Loucy (cell line): ENCODE data around the gene PSMD1.

ENCODE experiments used
- H2AFZ ChIP-seq: fragments of 200-600 bp; sonication (generic); 2 replicates; pipeline ENCODE4 v1.6.0; 2016; ENCODE audit warnings: antibody characterized with exemption, mild to moderate bottlenecking, low read length, moderate library complexity
- H3F3A ChIP-seq: fragments of 200-600 bp; 2 replicates; pipeline ENCODE4 v1.6.0; 2016; ENCODE audit warnings: antibody characterized with exemption, low read depth, mild to moderate bottlenecking
- H3K27me3 ChIP-seq: fragments of 200-600 bp; sonication (generic); 2 replicates; pipeline ENCODE4 v1.6.1; 2014; ENCODE audit warnings: low read length, mild to moderate bottlenecking; ENCODE audit not compliant: insufficient read depth, poor library complexity, severe bottlenecking
- H3K36me3 ChIP-seq: fragments of 200-600 bp; sonication (generic); 2 replicates; pipeline ENCODE4 v1.6.1; 2016; ENCODE audit warnings: low read length; ENCODE audit not compliant: insufficient read depth
- H3K4me1 ChIP-seq: fragments of 200-600 bp; sonication (generic); 2 replicates; pipeline ENCODE4 v1.5.1; 2014; ENCODE audit warnings: low read length, mild to moderate bottlenecking; ENCODE audit not compliant: insufficient read depth, poor library complexity, severe bottlenecking
- H3K4me2 ChIP-seq: fragments of 200-600 bp; sonication (generic); 2 replicates; pipeline ENCODE4 v1.6.0; 2014; ENCODE audit warnings: antibody characterized with exemption, low read length, low read depth, mild to moderate bottlenecking; ENCODE audit not compliant: poor library complexity, severe bottlenecking
- H3K4me3 ChIP-seq: fragments of 200-600 bp; sonication (generic); 2 replicates; pipeline ENCODE4 v1.5.1; 2014; ENCODE audit warnings: low read length, mild to moderate bottlenecking, mixed read lengths; ENCODE audit not compliant: poor library complexity, severe bottlenecking
- H3K79me2 ChIP-seq: fragments of 200-600 bp; sonication (generic); 2 replicates; pipeline ENCODE4 v1.6.1; 2014; ENCODE audit warnings: low read length; ENCODE audit not compliant: insufficient read depth
- H3K9ac ChIP-seq: fragments of 200-600 bp; sonication (generic); 2 replicates; pipeline ENCODE4 v1.6.0; 2014; ENCODE audit warnings: mild to moderate bottlenecking, low read depth, low read length, moderate library complexity; ENCODE audit not compliant: poor library complexity, severe bottlenecking
- H3K9me2 ChIP-seq: fragments of 200-600 bp; sonication (generic); replicated peaks from 2 replicates; pipeline ENCODE4 v1.6.1; 2016; ENCODE audit warnings: low read depth, low read length, mixed read lengths
- H3K9me3 ChIP-seq: fragments of 200-600 bp; sonication (generic); 2 replicates; pipeline ENCODE4 v1.6.1; 2014; ENCODE audit warnings: mild to moderate bottlenecking, antibody characterized with exemption, low read length, low read depth; ENCODE audit not compliant: insufficient read depth
- H4K20me1 ChIP-seq: fragments of 200-600 bp; sonication (generic); 2 replicates; pipeline ENCODE4 v1.6.0; 2014; ENCODE audit warnings: antibody characterized with exemption, low read length, mild to moderate bottlenecking; ENCODE audit not compliant: insufficient read depth, poor library complexity, severe bottlenecking
- CTCF ChIP-seq: fragments of 200-600 bp; sonication (generic); conservative IDR thresholded peaks from 2 replicates; pipeline ENCODE4 v1.5.1; 2014; ENCODE audit warnings: mild to moderate bottlenecking, antibody characterized with exemption, low read length
- EZH2phosphoT487 ChIP-seq: fragments of 200-600 bp; IDR thresholded peaks from 2 replicates; pipeline ENCODE4 v1.6.1; 2018; ENCODE audit warnings: antibody characterized with exemption, mild to moderate bottlenecking, moderate library complexity, borderline replicate concordance

Gene PSMD1

GRCh38 chr2:231015926-231016325 lies 40.7 kb upstream of the PSMD1 start:
- Histone ChIP-seq H3K9ac (no peak overlapping the region), H3K27me3 (no peaks in the 10 kb centered on the region), H3K79me2 (no peaks in the 10 kb centered on the region), H2AFZ (no peak overlapping the region), H3K9me3 (no peaks in the 10 kb centered on the region), H3K9me2 (no peaks in the 10 kb centered on the region), H3K36me3 (no peaks in the 10 kb centered on the region), H3K4me3 (no peak overlapping the region), H3K4me2 (no peak overlapping the region), H4K20me1 (no peaks in the 10 kb centered on the region), H3F3A (no peaks in the 10 kb centered on the region), H3K4me1 (no peaks in the 10 kb centered on the region)
- TF ChIP-seq EZH2phosphoT487 (no peak), CTCF (no peak)

GRCh38 chr2:231016566-231017230 lies 40.0 kb upstream of the PSMD1 start:
- Histone ChIP-seq H3F3A (no peaks in the 10 kb centered on the region), H3K79me2 (no peaks in the 10 kb centered on the region), H4K20me1 (no peaks in the 10 kb centered on the region), H3K4me2 (no peak overlapping the region), H3K9me3 (no peaks in the 10 kb centered on the region), H2AFZ (no peak overlapping the region), H3K9me2 (no peaks in the 10 kb centered on the region), H3K9ac (no peak overlapping the region), H3K27me3 (no peaks in the 10 kb centered on the region), H3K36me3 (no peaks in the 10 kb centered on the region), H3K4me3 (no peak overlapping the region), H3K4me1 (no peaks in the 10 kb centered on the region)
- TF ChIP-seq EZH2phosphoT487 (no peak), CTCF (no peak)

GRCh38 chr2:231017231-231017598 lies 39.5 kb upstream of the PSMD1 start:
- no peak for TF ChIP-seq CTCF
- no peak for TF ChIP-seq EZH2phosphoT487
- no peaks in the 10 kb centered on the region for H3K4me1 ChIP-seq

More at GRCh38 chr2:231017231-231017598, 39.5 kb upstream of the PSMD1 start:
- no peak overlapping the region for H3K4me3 ChIP-seq
- no peaks in the 10 kb centered on the region for H3K36me3 ChIP-seq
- H3K9me2 ChIP-seq = no peaks in the 10 kb centered on the region
- no peaks in the 10 kb centered on the region for H3K79me2 ChIP-seq
- no peak overlapping the region for H3K9ac ChIP-seq
- no peaks in the 10 kb centered on the region for H3F3A ChIP-seq
- no peak overlapping the region for H3K4me2 ChIP-seq
- no peaks in the 10 kb centered on the region for H4K20me1 ChIP-seq
- H3K9me3 ChIP-seq = no peaks in the 10 kb centered on the region
- no peak overlapping the region for H2AFZ ChIP-seq
- H3K27me3 ChIP-seq = no peaks in the 10 kb centered on the region
